SK-N-SH treated with all-trans-retinoic acid at 6 μM for 48 hours (cell line): ENCODE data around the gene CUL1.

ENCODE experiments used
- ESRRG ChIP-seq: fragments of 250-450 bp; sonication (Bioruptor Pico); IDR thresholded peaks from 2 replicates; pipeline ENCODE4 v1.6.1; 2021; ENCODE audit warnings: mild to moderate bottlenecking
- ISL1 ChIP-seq: fragments of 250-450 bp; sonication (Bioruptor Pico); IDR thresholded peaks from 2 replicates; pipeline ENCODE4 v2.1.2; 2022; ENCODE audit warnings: mild to moderate bottlenecking, moderate library complexity
- RARB ChIP-seq: fragments of 250-450 bp; sonication (Bioruptor Pico); IDR thresholded peaks from 2 replicates; pipeline ENCODE4 v1.8.0; 2021; ENCODE audit warnings: mild to moderate bottlenecking, moderate library complexity
- TCF4 ChIP-seq: fragments of 250-450 bp; sonication (Bioruptor Pico); IDR thresholded peaks from 2 replicates; pipeline ENCODE4 v1.8.0; 2021; ENCODE audit warnings: mild to moderate bottlenecking, moderate library complexity, borderline replicate concordance
- ZFP3 ChIP-seq: fragments of 250-450 bp; sonication (Bioruptor Pico); IDR thresholded peaks from 2 replicates; pipeline ENCODE4 v1.5.0; 2020; ENCODE audit warnings: mild to moderate bottlenecking, moderate library complexity
- ZFP30 ChIP-seq: fragments of 450-650 bp; formaldehyde crosslinking; IDR thresholded peaks from 2 replicates; pipeline ENCODE4 v1.5.0; 2022; ENCODE audit warnings: mild to moderate bottlenecking, moderate library complexity
- ZNF8 ChIP-seq: fragments of 450-650 bp; formaldehyde crosslinking; IDR thresholded peaks from 2 replicates; pipeline ENCODE4 v1.5.0; 2020; ENCODE audit warnings: mild to moderate bottlenecking, moderate library complexity
- TF ChIP-seq, protein P1 (sequence below): fragments of 250-450 bp; sonication (Bioruptor Pico); IDR thresholded peaks from 2 replicates; pipeline ENCODE4 v1.5.1; 2020; ENCODE audit warnings: low read depth, mild to moderate bottlenecking, moderate library complexity

- TF ChIP-seq RARB (CRISPR knock-in tag) (no peak), ZFP3 (CRISPR knock-in tag) (no peak), TCF4 (CRISPR knock-in tag) (no peak), ESRRG (CRISPR knock-in tag) (no peak), ZNF8 (CRISPR knock-in tag) (no peak), ISL1 (CRISPR knock-in tag) (no peak), ZFP30 (CRISPR knock-in tag) (no peak)
- TF ChIP-seq, protein P1, sequence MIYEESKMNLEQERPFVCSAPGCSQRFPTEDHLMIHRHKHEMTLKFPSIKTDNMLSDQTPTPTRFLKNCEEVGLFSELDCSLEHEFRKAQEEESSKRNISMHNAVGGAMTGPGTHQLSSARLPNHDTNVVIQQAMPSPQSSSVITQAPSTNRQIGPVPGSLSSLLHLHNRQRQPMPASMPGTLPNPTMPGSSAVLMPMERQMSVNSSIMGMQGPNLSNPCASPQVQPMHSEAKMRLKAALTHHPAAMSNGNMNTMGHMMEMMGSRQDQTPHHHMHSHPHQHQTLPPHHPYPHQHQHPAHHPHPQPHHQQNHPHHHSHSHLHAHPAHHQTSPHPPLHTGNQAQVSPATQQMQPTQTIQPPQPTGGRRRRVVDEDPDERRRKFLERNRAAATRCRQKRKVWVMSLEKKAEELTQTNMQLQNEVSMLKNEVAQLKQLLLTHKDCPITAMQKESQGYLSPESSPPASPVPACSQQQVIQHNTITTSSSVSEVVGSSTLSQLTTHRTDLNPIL (CRISPR knock-in tag): no peak
These were observed 2.8 kb upstream of the CUL1 start for GRCh38 chr7:148695953-148696352.
